Pulmonary artery endothelial cell (primary cell): ENCODE results near the gene FOXN3. TPM values are rescaled to one million over a fixed set of nuclear protein-coding genes. Genes with fewer than 3 reads are reported as not detected.

Experiments used
- DNase-seq: peaks from one replicate; pipeline ENCODE4 v3.0.0-alpha.2; 2011; ENCODE audit warnings: low read depth, low spot score
- total RNA-seq: library from RNA; depleted of rRNA; stranded (reverse); fragments of >200 nt; gene quantifications from 2 replicates; pipeline ENCODE4 v1.2.3, GENCODE V29; 2014

The FOXN3 gene
- total RNA-seq, 1 donor from 2014 or later: 14.2 TPM

DNA sequence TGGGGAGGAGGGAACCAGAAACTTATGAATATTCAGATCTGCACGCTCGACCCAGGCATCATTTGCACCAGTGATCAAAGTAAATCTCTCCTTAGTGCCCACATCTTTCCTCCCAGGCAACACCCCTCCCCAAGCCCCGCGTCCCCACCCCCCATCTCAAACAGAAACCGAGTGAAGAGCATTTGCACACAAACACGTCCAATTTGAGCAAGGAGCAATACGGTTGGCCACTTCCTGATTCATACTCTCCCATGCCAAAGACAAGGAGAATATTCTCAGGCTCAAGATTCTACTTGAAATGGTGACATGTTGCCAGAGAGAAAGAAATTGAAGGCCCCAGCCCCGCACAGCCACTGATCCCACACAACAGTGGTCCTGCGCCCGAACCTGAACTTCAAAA lies 7.1 kb downstream of the FOXN3 start:
- DNase-seq: no peak

DNA sequence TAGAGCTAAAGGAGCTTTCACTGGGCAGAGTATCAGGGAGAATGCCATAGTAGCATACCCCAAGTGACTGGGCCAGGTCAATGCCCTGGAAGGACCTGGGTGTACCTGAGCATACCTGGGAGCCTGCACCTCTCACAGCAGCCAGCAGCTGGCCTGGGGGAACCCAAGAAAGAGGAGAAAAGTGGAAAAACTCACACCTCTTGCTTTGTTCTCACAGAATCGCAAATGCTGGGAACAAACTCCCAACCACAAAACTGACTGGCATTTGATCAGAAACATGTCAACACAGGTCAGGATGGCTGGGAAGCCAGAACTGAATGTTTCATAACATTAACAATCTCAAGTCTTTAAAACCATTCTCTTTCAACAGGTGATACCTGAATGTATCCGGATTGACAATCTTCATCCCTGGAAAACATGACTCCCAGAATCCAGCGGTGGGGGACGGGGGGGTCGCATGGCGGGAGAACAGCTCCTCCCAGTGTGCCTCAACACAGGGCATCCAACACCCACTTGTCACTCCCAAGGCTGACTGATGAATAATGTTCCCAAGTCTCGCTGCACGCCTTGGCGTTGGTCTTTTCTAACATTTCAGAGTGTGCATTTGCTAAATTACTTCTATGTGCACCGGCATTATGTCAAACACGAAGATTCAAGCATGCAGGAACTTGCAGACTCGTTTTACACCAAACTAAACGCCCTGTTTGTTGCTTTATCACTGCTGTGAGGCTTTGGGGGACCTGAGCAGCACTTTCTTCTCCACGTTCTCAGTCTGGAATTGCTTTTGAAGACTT lies 7.9 kb downstream of the FOXN3 start:
- no peak for DNase-seq

- no peak for DNase-seq
Measured at GRCh38 chr14:89407856-89408255, 9.2 kb downstream of the FOXN3 start.

GRCh38 chr14:89406941-89407340 lies 10.1 kb downstream of the FOXN3 start:
- DNase-seq: no peak

DNA sequence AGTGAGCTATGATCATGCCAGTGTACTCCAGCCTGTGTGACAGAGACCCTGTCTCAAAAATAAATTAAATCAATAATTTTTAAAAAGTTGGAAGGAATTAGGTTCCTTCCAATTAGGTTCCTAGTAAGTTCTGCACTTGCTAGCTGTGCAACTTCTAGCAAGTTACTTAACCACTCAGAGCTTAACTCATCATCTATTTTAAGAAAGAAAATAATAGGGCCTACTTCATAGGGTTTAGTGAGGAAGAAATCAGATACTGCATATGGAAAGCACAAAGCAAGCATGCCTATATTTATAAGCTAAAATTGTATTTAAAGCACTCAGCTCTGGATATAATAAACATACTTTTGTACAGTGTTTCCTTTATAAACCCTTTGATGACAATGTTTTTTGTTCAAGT lies 10.7 kb downstream of the FOXN3 start:
- DNase-seq: no peak

GRCh38 chr14:89405712-89406111 lies 11.3 kb downstream of the FOXN3 start:
- no peak for DNase-seq

GRCh38 chr14:89402363-89402762 lies 14.7 kb downstream of the FOXN3 start:
- no peak for DNase-seq

DNA sequence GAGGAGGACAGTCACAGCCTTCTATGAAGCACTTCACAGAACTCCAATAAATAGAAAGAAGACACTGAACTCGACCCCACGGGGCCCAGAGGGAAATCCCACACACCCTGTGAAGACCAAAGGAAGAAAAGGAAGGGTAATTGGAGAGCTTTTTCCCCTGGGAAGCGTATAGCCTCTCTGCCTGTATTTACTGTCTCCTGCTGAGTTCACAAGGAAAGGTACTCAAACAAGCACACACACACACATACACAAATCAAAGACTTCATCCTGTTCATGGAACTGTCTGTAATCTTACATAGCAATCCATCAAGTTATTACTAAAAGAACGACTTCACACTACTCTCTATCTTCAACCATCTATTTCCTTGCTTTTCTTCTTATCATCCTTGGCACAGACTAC lies 15.3 kb downstream of the FOXN3 start:
- no peak for DNase-seq

DNA sequence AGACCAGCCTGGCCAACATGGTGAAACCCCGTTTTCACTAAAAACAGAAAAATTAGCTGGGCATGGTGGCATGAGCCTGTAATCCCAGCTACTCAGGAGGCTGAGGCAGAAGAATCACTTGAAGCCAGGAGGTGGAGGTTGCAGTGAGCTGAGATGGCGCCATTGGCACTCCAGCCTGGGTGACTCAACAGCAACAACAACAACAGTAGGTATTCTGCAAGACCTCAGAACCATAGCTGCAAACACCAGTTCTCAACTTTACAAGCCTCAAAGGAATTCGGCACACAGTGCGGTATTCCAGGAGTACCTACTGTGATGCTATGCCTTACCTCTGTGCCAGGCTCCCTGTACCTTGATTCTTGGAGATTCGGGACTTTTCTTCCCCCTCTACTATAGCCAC lies 15.8 kb downstream of the FOXN3 start:
- no peak for DNase-seq

DNA sequence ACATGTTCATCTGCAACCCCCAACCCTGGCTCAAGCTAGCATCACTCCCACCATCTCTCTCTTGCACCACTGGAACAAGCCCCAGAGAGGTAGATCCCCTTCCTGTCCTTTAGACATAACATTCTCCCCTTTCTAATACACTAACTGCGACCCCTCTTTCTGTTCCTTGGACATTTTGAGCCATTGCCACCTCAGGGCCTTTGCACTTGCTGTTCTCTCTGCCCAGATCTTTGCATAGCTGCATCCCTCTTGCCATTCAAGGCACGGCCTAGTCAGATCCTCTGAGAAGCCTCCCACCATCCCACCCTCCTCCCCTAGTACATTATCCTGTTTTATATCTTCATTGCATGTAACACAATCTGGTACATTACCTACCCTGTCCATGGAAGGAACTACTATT lies 16.5 kb downstream of the FOXN3 start:
- DNase-seq: no peak

DNA sequence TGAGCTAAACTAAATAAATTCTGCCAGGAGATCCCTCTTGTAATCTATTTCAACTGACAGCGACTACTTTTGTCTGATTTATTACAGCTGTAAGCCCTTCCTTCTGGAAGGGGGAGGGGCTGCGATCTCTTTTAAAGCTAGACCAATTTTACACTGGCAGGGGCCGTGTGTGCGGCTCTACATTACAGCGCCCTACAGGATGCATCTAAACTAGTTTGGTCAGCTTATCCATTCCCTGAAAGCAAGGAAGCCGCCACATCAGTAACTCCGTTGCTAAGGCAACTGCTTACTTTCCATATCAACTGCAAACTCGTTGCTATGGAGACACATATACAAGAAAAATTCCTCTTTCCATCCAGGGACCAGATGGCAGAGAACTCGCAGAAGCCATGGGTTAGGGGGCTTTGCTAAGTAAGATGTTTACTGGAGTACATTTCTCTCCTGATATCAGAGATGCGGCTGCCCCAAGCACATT lies 17.4 kb downstream of the FOXN3 start:
- DNase-seq: peak; percentile 47

DNA sequence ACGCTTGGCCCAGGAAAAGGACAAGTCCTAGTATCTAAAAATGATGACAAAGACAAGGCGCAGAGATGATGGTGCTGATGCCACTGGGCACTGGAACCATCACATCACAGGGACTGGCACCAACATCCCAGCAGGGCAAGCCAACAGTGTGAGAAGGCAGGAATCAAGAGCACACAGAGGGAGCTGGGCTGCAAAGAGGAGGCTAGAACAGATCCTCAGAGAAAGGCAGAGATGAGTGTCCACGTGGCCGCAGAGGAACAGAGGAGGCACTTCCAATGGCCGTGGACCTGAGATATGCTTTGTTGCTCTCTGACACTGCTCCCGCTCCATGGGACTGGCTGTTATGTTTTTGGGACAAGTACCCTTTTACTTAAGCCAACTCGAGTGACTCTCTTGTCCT lies 17.9 kb downstream of the FOXN3 start:
- no peak for DNase-seq

GRCh38 chr14:89397569-89398230 lies 19.3 kb downstream of the FOXN3 start:
- no peak for DNase-seq

- DNase-seq: no peak
Measured at GRCh38 chr14:89394972-89395371, 22.1 kb downstream of the FOXN3 start.

GRCh38 chr14:89393222-89393745 lies 23.7 kb downstream of the FOXN3 start:
- DNase-seq: no peak

- DNase-seq: no peak
Measured at GRCh38 chr14:89392181-89392580, 24.9 kb downstream of the FOXN3 start.

GRCh38 chr14:89391556-89391955 lies 25.5 kb downstream of the FOXN3 start:
- no peak for DNase-seq

GRCh38 chr14:89391123-89391522 lies 25.9 kb downstream of the FOXN3 start:
- no peak for DNase-seq

DNA sequence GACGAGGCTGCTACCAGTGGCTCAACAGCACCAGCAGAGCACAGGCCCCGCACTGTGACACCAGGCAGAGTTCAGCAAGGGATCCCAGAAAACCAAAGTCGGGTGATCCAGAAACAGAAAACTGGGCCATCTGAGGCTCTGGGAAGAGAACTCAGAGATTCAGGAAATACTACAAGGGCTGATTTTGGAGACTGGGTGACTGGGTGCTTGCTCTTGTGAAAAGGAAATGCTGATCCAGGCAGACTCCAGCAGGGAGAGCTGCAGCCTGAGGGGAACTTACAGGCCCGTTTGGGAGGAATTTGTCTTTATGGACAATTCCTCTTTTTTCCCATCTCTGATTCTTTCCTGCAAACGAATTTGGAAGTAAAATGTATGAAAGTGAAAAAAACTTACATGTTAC lies 28.2 kb downstream of the FOXN3 start:
- no peak for DNase-seq

DNA sequence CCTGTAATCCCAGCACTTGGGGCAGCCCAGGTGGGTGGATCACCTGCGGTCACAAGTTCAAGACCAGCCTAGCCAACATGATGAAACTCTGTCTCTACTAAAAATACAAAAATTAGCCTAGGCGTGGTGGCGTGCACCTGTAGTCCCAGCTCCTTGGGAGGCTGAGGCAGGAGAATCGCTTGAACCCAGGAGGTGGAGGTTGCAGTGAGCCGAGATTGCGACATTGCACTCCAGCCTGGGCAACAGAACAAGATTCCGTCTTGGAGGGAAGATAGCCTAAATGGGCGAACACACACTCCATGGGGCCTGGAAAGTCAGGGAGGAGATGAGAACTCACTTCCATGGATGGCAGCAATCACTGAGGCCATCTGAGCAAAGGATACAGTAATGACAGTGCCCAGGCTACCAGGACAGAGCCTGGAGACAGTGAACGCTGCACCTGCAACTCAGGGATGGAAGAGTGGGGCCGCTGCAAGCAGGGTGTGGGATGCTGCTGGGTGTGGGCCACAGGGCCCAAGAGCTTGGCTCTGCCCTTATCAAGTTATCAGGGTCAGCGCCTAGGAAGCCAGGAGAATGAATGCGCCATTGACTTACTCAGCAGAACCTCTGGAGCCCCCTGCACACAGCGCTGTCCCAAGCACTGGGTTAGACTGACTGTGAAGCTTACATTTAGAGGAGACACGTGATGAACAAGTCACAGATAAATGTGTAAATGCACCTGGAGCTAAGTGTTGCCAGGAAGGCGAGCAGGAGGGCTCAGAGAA lies 28.9 kb downstream of the FOXN3 start:
- DNase-seq: no peak

- no peak for DNase-seq
Measured at GRCh38 chr14:89386212-89386886, 30.7 kb downstream of the FOXN3 start.
